Stimulated activated naive B cell treated with anti-CD40 and anti-IgM and Interleukin-4, amounts not matched to agents 10 μg/mL and 1 μg/mL and 100 μg/mL, for 72 hours (primary cell): ENCODE data around the gene NLGN1.

Experiments
- ATAC-seq, 2 donors: fragments of 150-1000 bp; cut with Tn5 transposase; replicated peaks; 2 replicates each; pipeline ENCODE4 v1.10.0; 2021; ENCODE audit warnings: moderate library complexity in 1 of 2
- DNase-seq: peaks from one replicate; pipeline ENCODE4 v3.0.0; 2021
- H3K27ac Mint-ChIP-seq: one replicate; pipeline ENCODE4 v1.8.0; 2022; ENCODE audit warnings: mild to moderate bottlenecking, mixed read lengths
- H3K27me3 Mint-ChIP-seq, 2 donors: one replicate each; pipeline ENCODE4 v1.8.0; 2022; ENCODE audit warnings: mixed read lengths in 2 of 2
- H3K36me3 Mint-ChIP-seq, 2 donors: one replicate each; pipeline ENCODE4 v1.8.0; 2022; ENCODE audit warnings: mixed read lengths in 2 of 2, mild to moderate bottlenecking in 1 of 2
- H3K4me1 Mint-ChIP-seq, 2 donors: one replicate each; pipeline ENCODE4 v1.8.0; 2022; ENCODE audit warnings: mixed read lengths in 2 of 2, mild to moderate bottlenecking in 1 of 2
- H3K4me3 Mint-ChIP-seq, 2 donors: one replicate each; pipeline ENCODE4 v1.8.0; 2022; ENCODE audit warnings: mild to moderate bottlenecking in 2 of 2, mixed read lengths in 2 of 2, moderate library complexity in 1 of 2
- H3K9me3 Mint-ChIP-seq, 2 donors: one replicate each; pipeline ENCODE4 v1.8.0; 2022; ENCODE audit warnings: mixed read lengths in 2 of 2, mild to moderate bottlenecking in 1 of 2

The NLGN1 gene

DNA sequence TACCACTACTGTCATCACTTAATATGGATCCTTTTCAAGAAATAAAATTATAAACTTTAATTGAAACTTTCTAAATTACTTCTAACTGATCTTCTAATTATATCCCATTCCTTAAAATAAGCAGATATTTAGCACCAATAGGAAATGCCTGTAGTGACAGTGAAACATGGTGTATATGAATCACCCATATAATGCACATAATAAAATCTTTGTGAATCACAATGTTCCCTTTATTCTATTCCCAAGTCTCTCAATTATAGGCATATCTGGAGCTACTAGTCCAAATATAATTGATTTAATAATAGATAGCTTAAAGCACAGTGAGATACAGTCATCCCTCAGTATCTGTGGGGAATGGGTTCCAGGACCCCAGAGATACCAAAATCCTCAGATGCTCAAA lies 490.3 kb downstream of the NLGN1 start:
- H3K4me3 Mint-ChIP-seq: no peak overlapping the region
- no peak for DNase-seq

DNA sequence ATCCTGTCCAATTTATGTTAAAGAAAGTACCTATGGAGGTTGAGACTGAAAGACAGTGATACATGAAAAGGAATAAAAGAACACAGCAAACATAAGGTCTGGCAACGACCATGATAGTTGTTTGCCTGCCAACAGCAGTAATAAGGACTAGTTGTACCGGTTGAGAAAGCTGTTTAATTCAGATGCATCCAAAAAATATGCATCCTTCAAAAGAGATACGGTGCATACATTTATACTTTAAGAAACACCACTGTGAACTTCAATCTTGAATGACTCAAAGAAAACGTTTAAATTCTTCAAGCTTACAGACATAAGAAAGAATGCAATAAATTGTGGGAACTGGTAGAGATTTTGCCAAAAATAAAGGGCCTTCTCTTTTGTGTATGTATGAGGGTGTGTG lies 492.1 kb downstream of the NLGN1 start:
- no peaks in the 10 kb centered on the region for H3K27me3 Mint-ChIP-seq
- no peak overlapping the region for H3K4me3 Mint-ChIP-seq
- peaks cover 0 to 5% of the 10 kb centered on the region in 2 donors for H3K9me3 Mint-ChIP-seq
- no peaks in the 10 kb centered on the region for H3K36me3 Mint-ChIP-seq
- DNase-seq (no peak), ATAC-seq (no peak)
- no peak overlapping the region for H3K27ac Mint-ChIP-seq
- no peaks in the 10 kb centered on the region for H3K4me1 Mint-ChIP-seq

More for the DNA sequence above, 490.3 kb downstream of the NLGN1 start:
- H3K9me3 Mint-ChIP-seq: peaks cover 0 to under 1% of the 10 kb centered on the region in 2 donors
- H3K4me1 Mint-ChIP-seq: no peaks in the 10 kb centered on the region
- H3K36me3 Mint-ChIP-seq: no peaks in the 10 kb centered on the region
- no peak overlapping the region for H3K27ac Mint-ChIP-seq
- no peaks in the 10 kb centered on the region for H3K27me3 Mint-ChIP-seq
- ATAC-seq: no peak

DNA sequence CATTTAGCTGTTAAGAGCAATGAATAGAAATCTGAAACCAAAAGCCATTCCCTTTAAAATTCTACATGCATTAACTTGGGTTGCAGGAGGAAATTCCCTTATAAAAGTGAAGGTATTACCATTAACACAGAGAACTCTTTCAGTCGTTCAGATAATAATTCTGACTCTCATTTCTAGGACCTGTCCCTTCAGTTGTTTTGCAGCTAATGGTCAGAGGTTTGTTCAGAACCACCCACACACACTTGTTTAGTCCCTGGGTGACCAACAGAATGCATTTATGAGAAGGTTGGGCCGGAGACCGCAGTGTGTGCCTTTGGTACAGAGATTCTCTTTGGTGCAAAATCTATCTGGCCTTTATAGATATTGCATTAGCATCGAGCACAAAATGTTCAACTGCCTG lies 492.5 kb downstream of the NLGN1 start:
- Mint-ChIP-seq H3K9me3 (peaks cover 0 to 5% of the 10 kb centered on the region in 2 donors), H3K4me1 (no peaks in the 10 kb centered on the region), H3K36me3 (no peaks in the 10 kb centered on the region), H3K27me3 (no peaks in the 10 kb centered on the region), H3K27ac (no peak overlapping the region), H3K4me3 (no peak overlapping the region)
- DNase-seq (no peak), ATAC-seq (no peak)

DNA sequence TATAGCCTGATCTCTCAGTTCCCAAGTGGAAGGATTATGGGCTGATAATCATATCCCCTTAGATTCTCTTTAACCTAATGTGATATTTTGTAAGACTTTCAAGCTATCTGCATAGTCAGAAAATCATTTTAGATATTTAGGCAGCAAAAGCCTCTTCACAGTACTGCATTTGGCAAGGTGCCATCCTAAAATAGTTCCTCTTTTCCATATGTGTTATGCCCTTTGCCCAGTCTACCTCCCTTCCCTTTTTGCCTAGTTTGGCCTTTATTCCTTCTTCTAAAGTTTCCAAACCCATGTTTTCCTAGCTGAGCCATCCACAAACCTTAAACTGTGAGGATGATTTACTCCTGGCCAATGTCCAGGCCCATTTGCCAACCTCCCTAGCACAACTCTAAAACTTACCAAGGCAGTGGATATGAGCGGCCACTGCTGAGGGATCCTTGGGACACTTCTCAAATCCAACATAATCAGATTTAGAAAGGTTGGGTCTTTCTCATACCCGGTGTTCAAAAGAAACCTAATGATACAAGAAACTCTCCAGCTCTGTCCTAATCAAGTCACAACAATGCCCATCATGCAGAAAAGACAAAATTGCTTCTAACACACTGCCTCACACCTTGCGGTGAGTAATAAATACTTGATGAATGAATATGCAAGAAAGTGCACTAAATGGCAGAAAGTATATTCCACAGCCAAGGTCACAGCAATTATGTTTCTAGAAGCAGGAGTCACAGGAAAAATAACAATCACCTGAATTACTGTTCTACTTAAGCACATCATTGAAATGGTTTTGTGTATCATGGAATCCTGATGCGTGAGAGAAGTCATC lies 493.9 kb downstream of the NLGN1 start:
- Mint-ChIP-seq H3K27ac (no peak overlapping the region), H3K4me1 (no peaks in the 10 kb centered on the region), H3K27me3 (no peaks in the 10 kb centered on the region), H3K4me3 (no peak overlapping the region), H3K36me3 (no peaks in the 10 kb centered on the region), H3K9me3 (peaks cover 0 to 5% of the 10 kb centered on the region in 2 donors)
- ATAC-seq (no peak), DNase-seq (no peak)

DNA sequence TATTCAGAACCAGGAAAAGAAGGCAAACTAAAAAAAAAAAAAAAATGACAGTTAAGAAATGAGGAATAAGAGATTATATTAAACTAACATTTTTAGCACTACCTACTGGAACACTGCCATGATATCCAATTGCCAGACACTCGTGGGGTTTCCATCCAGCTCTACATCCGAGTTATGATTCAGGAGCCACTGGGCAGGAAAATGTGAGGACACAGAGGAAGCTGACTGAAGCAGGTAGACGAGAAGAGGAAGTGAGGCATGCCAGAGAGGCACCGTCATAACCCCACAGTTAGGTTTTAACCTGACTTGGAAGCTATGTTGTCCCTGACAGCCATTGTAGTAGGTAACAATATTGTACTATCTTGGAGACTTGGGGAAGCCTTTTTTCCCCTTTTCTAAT lies 495.0 kb downstream of the NLGN1 start:
- Mint-ChIP-seq H3K36me3 (no peaks in the 10 kb centered on the region), H3K4me1 (no peaks in the 10 kb centered on the region), H3K27ac (no peak overlapping the region), H3K4me3 (no peak overlapping the region), H3K27me3 (no peaks in the 10 kb centered on the region), H3K9me3 (peaks cover 0 to 5% of the 10 kb centered on the region in 2 donors)
- ATAC-seq: no peak
- no peak for DNase-seq

DNA sequence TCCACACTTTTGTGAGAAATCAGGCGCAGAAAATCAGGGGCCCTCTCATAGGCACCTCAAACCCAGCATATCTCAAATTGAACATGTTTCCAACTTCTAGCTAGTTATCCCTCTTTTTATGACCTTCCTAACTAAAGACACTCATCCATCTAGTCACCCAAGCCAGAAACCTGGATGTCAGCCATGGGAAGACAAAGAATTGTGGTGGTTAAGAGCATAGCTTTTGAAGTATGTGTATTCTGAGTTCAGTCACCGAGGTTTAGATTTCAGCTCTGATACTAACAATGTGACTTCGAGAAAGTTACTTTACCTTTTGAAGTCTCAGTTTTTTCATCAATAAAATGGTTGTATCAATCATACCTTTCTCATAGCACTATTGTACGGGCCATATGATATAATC lies 495.5 kb downstream of the NLGN1 start:
- Mint-ChIP-seq H3K36me3 (no peaks in the 10 kb centered on the region), H3K9me3 (peaks cover 0 to 5% of the 10 kb centered on the region in 2 donors), H3K4me1 (no peaks in the 10 kb centered on the region), H3K27ac (no peak overlapping the region), H3K4me3 (no peak overlapping the region), H3K27me3 (no peaks in the 10 kb centered on the region)
- ATAC-seq: no peak
- no peak for DNase-seq

DNA sequence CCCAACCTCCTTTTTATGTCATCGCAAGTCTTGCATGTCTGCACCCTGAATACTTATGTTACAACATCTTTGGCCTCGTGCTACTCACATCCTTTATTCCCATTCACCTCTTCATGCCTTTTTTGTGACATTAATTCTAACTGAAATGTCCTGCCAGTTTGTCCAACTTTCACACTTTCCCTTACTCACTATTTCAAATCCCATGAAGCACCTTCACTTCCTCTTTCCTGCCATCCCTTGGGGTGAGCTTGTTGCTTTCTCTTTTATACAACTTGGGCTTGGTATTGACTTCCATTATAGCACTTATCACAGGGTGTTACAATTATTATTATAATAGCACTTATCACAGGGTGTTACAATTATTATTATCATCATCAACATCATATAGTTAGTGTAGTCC lies 496.3 kb downstream of the NLGN1 start:
- H3K27me3 Mint-ChIP-seq: no peaks in the 10 kb centered on the region
- H3K9me3 Mint-ChIP-seq: peaks cover 0 to 5% of the 10 kb centered on the region in 2 donors
- no peaks in the 10 kb centered on the region for H3K4me1 Mint-ChIP-seq
- no peak overlapping the region for H3K4me3 Mint-ChIP-seq
- no peaks in the 10 kb centered on the region for H3K36me3 Mint-ChIP-seq
- DNase-seq (no peak), ATAC-seq (no peak)
- no peak overlapping the region for H3K27ac Mint-ChIP-seq

DNA sequence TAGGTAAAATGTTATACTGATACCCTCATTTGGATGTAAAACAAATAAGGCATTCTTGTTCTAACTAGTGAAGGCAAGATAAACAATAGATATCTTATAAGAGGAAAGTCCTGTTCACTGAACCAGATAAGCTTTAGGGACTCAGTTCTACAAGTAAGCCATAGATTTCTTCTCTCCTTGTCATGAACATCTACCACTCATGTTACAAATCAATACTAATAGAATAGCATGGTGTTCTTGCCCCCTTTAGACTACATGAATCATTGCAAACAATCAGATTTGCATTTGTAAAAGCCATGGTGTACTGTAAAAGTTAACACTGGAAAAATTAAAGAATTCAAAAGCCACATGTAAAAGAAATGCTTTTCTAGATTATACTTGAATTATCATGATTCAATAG lies 500.1 kb downstream of the NLGN1 start:
- H3K4me3 Mint-ChIP-seq: no peak overlapping the region
- H3K36me3 Mint-ChIP-seq: no peaks in the 10 kb centered on the region
- no peak for DNase-seq
- peaks cover 0 to 5% of the 10 kb centered on the region in 2 donors for H3K9me3 Mint-ChIP-seq
- ATAC-seq: no peak
- no peaks in the 10 kb centered on the region for H3K27me3 Mint-ChIP-seq
- no peaks in the 10 kb centered on the region for H3K4me1 Mint-ChIP-seq
- H3K27ac Mint-ChIP-seq: no peak overlapping the region

DNA sequence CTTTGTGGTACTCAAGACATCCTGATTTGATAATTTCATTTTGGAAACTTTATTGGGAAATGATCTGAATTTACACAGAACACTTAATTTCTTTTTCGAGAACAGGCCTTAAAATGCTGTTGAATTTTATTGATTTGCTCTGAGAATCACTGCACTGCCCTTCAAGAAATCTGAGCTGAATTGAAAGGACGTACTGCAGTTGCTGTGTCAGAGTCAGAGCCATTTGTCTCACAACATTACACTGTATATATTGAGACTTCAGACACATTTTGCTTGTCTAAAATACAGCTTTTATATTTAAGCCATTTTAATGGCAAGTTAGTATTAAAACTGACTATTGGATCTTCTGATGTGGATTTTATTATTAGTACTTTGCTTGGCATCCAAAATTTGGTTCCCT lies 504.1 kb downstream of the NLGN1 start:
- Mint-ChIP-seq H3K27ac (no peak overlapping the region), H3K4me1 (no peaks in the 10 kb centered on the region), H3K4me3 (no peak overlapping the region), H3K36me3 (no peaks in the 10 kb centered on the region), H3K27me3 (no peaks in the 10 kb centered on the region), H3K9me3 (peaks cover 0 to 3% of the 10 kb centered on the region in 2 donors)
- DNase-seq (no peak), ATAC-seq (no peak)

DNA sequence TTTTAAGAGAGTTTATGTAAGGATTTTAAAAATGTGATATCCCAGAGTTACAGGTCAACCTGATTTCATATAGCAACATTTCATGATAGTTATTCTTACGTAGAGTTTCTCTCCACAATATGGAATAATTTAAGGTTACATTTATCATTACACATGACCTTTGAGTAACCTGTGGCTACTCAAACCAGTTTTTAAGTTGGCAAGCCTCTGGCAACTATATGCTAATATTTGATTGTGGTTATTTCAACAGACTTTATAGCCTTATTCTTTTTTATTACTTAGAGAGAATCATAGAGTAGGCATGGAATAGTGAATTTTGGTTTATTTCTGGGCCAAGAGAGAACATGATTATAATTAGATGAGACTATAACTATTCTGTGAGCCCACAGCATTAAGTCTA lies 504.9 kb downstream of the NLGN1 start:
- Mint-ChIP-seq H3K27ac (no peak overlapping the region), H3K27me3 (no peaks in the 10 kb centered on the region), H3K4me1 (no peaks in the 10 kb centered on the region), H3K9me3 (peaks cover 0 to 3% of the 10 kb centered on the region in 2 donors), H3K36me3 (no peaks in the 10 kb centered on the region), H3K4me3 (no peak overlapping the region)
- ATAC-seq (no peak), DNase-seq (no peak)

DNA sequence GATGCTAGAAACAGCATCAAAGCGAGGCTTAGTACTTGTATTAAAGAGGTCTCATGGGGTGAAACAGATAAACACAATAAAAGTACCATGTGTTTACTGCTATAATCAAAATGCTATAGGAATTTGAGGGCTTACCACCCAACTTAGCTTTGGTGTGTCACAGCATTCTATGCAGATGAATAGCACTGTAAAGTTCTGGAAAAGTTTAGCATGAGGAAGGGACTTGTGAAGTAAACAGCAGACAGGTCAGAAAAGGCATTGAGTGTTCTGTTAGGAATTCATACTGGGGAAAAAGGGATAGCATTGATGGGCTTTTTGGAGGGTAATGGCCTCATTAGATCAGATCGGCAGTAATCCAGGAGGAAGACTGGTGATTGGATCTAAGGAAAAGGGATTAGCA lies 505.3 kb downstream of the NLGN1 start:
- no peak for DNase-seq
- no peak overlapping the region for H3K4me3 Mint-ChIP-seq
- no peaks in the 10 kb centered on the region for H3K27me3 Mint-ChIP-seq
- no peaks in the 10 kb centered on the region for H3K4me1 Mint-ChIP-seq
- peaks cover 0 to 3% of the 10 kb centered on the region in 2 donors for H3K9me3 Mint-ChIP-seq
- no peaks in the 10 kb centered on the region for H3K36me3 Mint-ChIP-seq
- no peak overlapping the region for H3K27ac Mint-ChIP-seq
- no peak for ATAC-seq

DNA sequence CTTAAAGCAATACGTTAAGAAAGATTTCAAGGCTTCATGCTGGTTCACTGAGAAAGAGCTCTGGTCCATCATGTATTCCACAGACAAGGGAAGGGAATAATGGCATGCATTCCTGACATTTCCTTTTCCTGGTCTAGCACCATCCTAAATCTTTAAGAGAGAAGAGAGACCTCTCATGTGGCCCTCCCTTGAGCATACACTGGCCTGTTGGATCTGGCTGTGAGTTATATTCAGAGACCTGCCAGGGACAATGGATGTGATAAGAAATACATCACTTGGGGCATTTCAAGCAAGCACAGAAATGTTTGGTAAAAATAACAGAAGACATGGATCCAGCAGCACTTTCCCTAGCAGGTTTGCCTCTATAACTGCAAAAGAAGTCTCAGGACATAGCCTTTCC lies 507.8 kb downstream of the NLGN1 start:
- Mint-ChIP-seq H3K4me3 (no peak overlapping the region), H3K27me3 (no peaks in the 10 kb centered on the region), H3K9me3 (peaks cover 0 to 5% of the 10 kb centered on the region in 2 donors), H3K36me3 (no peaks in the 10 kb centered on the region), H3K27ac (no peak overlapping the region), H3K4me1 (no peaks in the 10 kb centered on the region)
- ATAC-seq (no peak), DNase-seq (no peak)

DNA sequence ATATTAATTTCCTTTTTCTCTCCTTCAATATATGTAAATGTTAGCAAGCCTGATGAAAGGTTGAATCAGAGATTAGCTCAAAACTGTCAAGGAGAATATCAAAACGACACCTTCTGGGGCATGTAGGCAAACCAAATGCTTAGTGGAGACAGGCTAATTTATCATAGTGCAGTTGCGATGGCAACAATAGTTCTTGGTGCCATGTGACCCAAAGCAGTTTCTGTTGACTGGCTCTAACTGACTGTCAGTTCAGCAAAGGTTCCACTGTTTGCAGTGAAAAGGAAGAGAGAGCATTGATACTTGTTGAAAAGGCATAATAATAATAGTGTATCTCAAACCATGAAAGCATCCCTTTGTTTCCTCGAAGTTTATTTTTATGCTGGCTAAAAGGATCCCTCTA lies 513.9 kb downstream of the NLGN1 start:
- Mint-ChIP-seq H3K27me3 (no peaks in the 10 kb centered on the region), H3K4me3 (no peak overlapping the region), H3K27ac (no peak overlapping the region), H3K9me3 (peaks cover 0 to 2% of the 10 kb centered on the region in 2 donors), H3K4me1 (no peaks in the 10 kb centered on the region), H3K36me3 (no peaks in the 10 kb centered on the region)
- ATAC-seq (no peak), DNase-seq (no peak)

DNA sequence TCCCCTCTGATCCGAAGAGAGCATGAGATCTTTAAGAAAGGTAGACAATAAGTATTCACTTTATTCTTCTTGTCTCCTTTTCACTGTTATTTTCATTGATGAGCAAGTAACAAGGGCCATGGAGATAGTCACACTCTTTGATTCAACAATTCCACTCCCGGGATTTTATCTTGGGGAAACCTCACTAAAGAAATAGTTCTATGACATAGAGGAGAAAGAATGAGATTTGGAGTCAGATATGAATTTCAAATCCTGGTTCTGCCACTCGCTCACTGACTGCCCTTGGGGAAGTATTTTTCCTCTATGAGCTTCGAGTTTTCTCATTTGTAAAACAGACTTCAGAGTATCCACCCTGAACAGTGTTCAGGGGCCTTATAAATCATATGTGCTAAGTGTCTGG lies 514.6 kb downstream of the NLGN1 start:
- Mint-ChIP-seq H3K27ac (no peak overlapping the region), H3K27me3 (no peaks in the 10 kb centered on the region), H3K4me1 (no peaks in the 10 kb centered on the region), H3K4me3 (no peak overlapping the region), H3K9me3 (peaks cover 0 to 2% of the 10 kb centered on the region in 2 donors), H3K36me3 (no peaks in the 10 kb centered on the region)
- no peak for ATAC-seq
- DNase-seq: no peak

DNA sequence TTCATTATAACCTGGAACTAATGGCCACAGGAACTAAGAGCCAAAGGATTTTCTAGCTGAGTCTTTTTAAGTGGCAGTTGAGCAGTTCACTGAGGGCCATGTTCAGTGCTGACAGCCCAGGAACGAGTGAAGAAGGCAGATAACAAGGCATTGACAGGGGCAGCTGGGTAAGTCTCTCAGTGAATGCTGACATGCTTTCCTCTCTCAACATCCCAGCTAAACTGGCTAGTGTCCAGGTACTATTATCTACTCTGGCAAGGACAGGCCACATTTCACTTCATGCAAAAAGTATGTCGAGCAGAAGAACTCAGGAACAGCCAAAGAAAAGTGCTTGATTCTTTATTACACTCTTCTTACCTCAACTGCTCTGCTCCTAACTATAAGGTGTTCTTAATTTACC lies 515.9 kb downstream of the NLGN1 start:
- no peak overlapping the region for H3K4me3 Mint-ChIP-seq
- H3K27me3 Mint-ChIP-seq: no peaks in the 10 kb centered on the region
- no peaks in the 10 kb centered on the region for H3K4me1 Mint-ChIP-seq
- ATAC-seq (no peak), DNase-seq (no peak)
- H3K36me3 Mint-ChIP-seq: no peaks in the 10 kb centered on the region
- no peak overlapping the region for H3K27ac Mint-ChIP-seq
- H3K9me3 Mint-ChIP-seq: peaks cover 0 to 2% of the 10 kb centered on the region in 2 donors
